G401.6 (cell line): Measurements from ENCODE around the gene RNF220.

ENCODE experiments used
- FAIRE-seq: peaks from 2 replicates; lab custom pipeline; 2012; peaks lifted over from hg19 to GRCh38; lab: Jason Lieb, UNC

RNF220 gene

DNA sequence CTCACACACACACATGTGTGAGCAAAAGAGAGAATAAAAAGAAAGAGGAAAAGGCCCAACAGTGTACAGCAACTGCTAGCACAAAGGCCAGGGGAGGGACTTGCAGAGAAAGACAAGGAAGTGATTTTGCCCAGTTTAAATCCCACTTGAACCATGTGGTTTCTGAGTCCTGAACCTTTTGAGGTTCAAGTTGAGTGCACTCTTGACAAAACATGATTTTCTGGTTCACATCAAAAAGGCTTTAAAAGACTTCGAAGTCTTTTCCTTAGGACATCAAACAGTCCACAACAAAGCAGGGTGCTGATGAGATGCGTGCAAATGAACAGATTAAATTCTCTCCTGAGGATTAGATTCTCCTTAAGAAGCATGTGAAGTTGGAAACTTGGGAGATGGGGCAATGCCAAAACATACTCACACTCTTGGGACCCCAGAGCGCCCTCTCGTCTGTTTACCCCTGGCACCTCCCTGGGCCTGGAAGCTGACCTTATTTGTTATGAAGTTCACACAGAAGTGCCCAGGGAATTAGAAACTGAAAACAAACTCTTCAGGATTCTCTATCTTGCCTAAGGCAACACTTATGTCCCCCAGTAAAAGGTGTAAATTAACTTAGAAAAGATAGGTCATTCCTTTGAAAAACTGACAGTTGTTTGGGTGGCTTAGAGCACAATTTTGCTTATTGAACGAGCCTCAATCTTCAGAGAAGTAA is 31.5 kb downstream of the RNF220 start:
- FAIRE-seq: no peak

DNA sequence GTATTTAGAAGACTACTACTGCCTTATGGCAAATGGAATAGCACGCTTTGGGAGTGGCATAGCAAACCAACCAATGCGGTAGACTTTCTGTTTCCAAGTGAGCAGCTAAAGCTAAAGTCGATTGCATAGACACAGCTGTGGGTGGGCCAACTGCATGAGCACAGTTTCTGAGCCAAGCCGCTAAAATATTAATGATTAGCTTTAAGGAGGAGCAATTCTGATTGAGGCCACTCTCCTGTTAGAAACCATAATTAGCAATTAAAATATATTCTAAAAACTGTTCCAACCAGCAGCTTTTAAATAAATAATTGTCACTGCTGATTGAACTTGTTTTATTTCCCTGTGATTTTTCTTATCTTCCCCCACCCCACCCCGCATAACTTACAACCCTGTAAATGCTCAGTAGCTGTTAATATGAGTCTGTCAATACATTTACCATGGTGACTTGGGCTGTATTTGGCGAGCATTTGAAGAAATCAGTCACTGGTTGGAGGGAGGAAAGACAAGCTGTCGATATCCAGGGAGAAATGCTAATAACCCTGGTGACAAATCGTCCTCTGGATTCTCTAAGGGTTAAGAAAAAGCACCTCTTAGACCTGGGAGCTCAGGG is 32.2 kb downstream of the RNF220 start:
- FAIRE-seq: no peak

DNA sequence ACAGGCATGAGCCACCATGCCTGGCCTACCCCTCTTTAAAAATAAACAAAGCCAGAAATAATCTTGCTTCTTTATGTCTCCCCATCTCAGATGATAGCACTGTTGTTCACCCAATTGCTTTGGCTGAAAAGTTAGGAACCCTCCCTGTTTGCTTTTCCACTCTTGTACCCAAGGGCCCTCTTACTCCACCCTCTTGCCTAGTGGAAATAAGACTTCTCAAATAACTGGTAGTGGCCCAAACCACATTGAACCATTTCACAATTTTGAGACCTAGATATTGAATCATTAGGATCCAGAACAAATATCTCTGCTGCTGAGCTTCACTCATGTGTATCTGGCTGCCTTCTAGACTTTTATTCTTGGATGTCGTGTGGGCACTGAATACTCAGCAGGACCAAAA is 37.7 kb downstream of the RNF220 start:
- no peak for FAIRE-seq

DNA sequence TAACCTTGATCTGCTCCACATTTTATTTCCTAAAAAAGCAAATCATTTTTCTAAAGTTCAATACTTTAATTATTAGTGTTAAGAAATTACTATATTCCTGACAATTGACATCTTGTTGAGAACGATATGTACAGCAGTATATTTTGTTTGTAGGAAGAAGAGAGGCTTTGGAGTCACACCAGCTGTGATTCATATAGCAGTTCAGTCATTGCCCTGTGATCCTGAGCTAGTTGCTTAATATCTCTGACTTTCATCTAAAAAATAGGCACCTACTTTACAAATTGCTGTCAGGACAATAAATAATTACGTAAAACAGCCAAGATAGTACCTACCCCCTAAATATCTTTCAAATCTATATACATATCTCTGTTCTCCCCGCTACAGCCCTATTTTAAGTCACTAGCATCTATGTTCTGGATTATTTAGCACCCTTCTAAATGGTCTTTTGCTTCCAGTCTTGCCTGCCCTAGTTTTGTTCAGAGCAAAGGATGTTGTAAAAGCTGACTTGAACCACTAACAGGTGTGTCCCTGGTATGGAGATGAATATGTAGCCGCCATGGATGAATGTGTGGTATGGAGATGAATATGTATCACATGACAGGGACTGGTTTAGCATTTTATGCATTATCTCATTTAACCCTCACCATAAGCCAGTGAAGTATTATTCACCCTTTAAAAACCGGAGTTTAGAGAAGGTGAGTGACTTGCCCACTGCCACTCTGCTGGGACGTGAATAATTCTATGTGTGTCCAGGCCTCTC is 42.2 kb downstream of the RNF220 start:
- FAIRE-seq: no peak

DNA sequence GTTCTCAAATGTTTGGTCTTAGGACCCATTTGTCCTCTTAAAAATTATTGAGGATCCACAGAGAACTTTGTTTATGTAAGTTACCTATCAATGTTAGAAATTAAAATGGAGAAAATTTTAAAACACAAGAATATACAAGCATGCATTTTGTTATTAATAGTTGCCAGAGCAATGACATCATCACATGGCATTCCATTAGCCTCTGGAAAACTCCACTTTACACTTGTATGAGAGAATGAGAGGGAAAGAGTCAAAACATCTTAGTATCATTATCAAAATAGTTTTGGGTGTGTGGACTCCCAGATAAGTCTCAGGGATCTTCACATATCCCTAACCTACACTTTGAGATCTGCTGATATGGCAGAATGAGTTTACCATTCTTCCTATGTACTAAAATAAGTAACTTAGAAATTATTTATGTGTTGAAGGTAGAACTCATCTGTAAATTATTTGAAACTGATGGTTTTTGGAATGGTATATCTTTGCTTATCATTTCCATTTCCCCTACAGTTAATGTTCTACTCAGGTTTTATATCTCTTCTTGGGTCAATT is 48.8 kb downstream of the RNF220 start:
- FAIRE-seq: no peak

DNA sequence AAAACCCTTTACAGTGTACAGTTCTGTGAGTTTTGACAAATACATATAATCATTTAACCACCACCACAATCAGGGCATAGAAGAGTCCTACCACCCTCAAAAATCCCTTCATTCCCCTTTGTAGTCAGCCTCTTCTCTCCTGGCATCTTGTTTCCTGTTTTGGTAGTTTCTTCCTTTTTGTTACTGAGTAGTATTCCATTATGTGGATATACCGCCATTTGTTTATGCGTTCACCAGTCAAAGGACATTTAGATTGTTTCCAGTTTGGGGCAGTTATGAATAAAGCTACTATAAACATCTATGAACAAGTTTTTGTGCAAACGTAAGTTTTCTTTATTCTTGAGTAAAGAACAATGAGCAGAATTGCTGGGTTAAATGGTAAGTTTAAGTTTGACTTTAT is 49.6 kb downstream of the RNF220 start:
- FAIRE-seq: no peak

DNA sequence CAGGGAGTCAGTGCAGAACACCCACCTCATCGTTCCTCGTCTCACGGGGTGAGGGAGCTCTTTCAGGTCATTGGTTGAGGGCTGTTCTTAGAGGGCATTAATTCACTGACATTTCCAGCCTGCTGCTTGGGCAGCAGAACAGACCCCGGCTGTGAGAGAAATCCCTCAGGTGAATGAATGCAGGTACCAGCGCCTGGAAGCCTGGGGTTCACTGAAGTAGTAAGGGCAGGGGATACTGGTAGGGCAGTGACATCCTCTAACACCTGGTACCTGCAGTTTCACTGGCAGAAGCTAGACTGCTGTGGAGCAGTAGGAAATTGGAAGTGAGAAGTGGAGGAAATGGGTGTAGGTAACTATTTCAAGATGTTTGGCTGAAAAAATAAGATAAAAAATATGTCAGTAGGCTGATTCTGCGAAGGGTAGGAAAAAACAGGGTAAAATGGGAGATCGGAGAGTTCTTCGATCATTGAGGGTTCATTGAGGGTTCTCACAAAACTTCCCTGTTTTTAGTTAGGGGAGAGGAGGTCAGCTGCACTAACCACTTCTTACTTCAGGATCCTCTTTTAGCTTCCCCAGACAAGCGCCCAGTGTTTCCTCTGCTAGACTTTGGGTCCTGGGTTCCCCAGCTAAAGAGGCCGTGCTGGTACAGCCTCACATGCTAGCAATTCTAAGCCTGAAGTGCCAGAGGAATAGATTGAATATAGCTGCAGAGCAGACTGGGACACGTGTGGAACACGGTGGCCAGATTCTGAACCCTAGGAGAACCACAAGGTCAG is 55.2 kb downstream of the RNF220 start:
- no peak for FAIRE-seq

DNA sequence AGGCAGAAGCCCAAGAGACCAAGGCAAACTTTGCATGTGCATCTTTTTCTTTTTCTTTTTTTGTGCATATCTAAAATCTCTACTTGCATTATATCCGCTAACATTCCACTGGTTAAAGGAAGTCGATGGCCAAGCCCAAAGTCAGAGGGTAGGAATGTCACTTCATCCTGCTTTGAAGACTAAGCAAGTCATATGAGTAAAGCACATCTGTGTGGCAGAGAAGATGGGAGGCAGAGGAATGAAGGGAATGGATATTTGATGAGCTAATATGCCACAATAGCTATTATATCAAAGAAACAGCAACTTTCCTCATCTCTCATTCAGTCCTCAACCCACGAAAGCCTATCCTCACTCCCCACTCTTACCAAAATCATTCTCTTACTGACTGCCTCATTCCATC is 59.3 kb downstream of the RNF220 start:
- no peak for FAIRE-seq

DNA sequence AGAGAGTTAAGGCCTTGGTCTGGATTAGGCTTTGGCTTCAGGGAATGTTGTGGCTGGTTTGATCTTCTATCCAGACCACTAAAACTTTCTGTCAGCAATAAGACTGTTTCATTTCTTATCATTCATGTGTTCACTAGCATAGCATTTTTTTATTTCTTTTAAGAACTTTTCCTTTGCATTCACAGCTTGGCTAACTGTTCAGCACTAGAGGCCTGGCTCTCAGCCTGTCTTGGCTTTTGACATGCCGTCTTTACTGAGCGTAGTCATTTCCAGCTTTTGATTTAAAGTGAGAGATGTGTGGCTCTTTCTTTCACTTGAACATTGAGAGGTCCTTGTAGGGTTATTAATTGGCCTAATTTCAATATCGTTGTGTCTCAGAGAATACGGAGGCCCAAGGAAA is 62.5 kb downstream of the RNF220 start:
- FAIRE-seq: no peak

DNA sequence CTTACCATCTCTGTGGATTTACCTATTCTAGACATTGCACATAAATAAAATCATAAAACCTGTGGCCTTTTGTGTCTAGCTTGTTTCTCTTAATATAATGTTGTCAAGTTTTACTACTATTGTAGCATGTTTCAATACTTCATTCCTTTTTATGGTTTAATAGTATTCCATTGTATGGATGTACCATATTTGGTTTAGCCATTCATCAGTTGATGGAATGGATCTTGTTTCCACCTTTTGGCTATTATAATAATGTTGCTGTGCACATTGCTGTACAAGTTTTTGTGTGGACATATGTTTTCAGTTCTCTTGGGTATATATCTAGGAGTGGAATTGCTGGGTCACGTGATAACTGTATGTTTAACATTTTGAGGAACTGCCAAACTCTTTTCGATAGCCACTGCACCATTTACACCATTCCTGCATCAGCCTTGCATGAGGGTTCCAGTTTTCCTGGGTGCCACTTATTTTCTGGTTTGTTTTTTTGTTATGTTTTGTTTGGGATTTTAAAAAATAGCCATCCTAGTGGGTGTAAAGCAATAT is 66.9 kb downstream of the RNF220 start:
- no peak for FAIRE-seq

DNA sequence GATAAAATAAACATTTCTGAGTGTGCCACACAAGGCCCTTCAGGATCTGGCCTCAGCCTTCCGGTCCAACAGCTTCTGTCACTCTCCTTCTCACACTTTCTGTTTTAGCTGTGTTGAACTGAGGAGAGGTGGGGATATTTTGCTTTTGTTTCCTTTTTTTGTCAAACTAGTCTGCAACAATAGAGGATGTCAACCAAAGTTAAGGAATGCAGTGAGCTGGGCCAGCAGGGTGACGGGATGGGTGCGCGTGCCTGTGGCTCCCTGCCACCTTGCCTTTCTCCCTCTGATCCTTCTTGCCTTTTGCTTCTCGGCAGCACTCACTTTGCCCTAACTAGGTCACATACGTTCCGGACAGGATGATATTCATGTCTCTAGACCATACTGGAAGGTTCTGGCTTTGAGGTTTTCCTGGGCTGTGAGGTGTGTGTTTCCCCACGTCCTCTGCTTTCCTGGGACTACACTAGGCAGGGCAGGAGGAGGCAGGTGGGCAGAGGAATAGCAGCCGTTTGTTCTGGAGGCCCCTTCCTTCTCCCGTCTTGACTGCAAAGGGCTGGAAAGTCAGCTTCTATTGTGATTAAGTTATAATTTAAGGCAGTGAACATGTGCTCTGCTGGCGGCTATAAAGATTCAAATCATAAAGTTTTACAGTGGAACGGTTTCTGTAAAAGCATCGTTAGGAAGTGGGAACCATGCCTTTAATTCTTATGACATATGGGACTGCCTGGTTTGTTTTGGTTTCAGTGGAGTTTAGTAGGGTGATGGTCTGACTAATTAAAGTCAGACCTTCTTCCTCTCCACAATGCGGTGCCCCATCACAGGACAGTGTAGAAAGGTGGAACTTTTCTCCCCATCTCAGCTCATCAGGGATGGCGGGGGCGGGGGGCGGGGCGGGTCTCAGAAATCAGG is 67.8 kb downstream of the RNF220 start:
- FAIRE-seq: no peak

DNA sequence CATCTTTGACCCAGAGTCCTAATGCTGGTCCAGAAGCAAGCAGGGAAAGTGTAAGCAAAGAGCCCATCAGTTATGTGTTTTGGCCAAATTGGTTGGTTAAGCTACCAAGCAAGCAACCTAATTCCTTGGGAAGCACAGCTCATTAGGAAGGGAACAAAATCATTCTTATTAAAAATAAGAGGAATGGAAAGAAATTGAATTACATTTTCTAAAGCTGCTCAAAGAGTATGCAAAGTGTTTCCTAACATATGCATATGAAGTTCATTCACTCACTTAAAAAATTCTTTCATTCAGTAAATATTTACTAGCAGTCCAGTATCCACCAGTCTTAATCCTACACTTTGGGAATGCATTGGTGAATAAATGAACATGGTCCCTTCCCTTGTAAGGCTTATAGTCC is 71.8 kb downstream of the RNF220 start:
- no peak for FAIRE-seq

DNA sequence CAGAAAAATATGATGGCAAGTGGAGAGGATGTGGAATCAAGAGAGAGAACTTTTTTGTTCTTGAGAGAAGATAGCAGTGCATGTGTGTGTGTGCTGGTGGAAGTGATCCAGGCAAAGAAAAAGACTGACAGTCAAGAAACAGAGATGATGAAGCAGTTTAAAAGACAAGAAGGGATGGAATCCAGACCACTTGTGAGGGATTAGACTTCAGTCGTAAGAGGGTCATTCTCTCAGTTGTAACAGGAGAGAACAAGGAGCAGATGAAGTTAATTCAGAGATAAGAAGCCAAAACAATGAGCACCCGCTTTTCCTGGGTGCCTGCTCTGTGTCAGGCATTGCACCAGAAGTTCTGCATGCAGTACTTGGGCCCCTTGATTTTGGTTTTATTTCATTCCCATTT is 76.6 kb downstream of the RNF220 start:
- FAIRE-seq: no peak

DNA sequence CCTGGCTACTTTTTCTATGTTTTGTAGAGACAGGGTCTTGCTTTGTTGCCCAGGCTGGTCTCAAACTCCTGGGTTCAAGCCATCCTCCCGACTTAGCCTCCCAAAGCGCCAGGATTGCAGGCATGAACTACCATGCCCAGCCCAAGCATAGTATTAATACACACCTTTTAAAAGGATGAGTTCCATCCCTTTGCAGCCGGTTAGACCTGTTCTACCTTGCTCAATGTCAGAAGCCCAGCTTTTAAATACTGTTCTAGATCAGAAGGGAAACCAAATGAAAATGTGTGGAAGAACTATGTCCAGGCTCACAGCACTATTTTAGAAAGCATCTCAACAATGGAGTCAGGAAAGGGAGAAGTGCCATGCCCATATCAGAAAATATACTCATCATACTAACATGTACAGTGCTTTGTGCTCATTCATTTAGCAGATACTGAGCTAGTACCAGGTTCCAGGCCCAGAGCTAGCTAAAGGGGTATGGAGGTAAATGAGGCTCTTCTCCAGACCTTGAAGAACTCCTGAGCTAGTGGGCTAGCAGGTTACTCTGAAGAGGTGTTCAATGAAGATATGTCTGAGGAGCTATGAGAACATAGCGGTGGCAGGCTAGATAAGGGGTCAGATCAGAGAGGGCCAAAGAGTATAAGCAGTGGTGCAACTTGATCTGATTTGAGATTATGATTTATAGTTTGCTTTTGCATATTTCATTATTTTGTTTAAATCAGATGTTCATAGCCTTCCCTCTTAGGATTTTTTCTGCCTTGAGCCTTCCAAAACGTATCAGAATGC is 78.2 kb downstream of the RNF220 start:
- no peak for FAIRE-seq

DNA sequence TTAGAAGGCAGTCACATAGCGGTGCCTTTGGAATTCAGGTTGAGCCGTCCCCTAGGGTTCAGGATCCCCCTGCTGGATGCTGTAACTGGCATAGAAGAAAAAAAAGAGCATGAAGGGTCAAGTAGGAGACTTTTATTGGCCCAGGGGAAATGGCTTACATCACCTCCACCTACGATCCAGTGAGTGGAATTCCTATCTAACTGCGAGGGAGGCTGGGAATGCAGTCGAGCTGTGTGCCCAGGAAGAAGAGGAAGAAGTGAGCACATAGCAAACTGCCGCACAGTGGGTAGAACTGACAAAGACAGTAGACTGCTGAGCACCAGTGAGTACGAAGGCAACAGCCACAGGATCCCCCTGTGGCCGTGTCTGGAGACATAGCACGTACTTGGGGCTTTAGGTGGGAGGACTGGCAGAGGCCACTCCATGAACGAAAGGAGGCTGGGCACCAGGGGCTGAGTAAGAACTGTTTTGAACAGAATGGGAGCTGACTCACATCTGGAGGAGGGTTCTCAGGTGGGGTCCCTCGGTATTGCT is 79.2 kb downstream of the RNF220 start:
- FAIRE-seq: no peak

DNA sequence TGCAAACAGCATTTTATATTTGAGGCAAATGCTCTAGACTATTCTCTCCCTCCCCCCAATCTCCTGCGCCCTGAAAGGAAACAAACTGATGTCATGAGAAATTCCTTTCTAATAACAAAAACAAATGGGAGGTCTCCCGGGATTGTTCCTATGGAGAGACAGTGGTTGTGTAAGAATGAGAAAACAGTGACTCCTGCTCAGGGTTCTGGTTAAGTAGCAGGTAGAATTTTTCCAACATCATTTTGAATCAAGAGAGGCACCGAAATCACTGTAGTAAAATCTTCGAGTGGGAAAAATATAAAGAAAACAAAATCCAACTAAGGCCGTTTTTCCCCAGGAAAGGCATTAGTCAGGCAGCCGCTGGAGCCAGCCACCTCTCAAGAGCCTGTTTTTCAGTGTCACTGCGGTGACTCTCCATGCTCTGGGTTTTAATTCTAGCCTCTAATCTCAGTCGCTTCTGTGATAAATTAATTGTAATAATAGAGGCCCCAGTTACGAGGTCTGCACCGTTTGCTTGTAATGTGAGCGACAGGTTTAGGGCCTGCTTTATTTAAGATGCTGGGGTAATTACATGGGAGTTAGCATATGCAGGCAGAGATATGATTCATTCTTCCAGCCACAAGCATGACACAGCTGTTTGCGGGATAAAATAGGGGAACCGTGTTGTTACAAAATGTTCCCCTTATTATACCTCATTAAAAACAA is 80.3 kb downstream of the RNF220 start:
- FAIRE-seq: no peak

DNA sequence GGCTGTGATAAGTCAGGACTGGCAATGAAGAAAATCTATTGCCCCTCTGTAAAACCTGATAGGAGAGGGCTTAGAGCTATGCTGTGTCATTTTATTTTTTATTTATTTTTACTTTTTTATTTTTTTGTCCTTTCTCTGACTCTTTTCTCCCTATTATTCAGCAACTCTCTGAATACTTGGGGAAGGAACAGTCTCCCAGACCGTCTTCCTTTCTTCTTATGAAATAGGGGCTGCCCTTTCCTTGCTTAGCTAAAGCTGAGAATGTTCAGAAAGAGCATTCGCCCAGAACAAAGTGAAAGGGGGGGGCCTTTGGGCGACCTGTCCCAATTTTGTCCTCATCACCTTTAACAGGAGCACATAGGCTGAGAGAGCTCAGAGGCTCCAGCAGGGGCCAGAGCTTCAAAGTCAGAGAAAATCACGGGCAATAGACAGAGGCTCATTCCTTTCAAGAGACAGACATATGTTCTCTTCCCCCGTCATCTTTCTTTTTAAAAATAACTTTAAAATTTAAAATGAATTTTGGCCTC is 80.9 kb downstream of the RNF220 start:
- FAIRE-seq: no peak

DNA sequence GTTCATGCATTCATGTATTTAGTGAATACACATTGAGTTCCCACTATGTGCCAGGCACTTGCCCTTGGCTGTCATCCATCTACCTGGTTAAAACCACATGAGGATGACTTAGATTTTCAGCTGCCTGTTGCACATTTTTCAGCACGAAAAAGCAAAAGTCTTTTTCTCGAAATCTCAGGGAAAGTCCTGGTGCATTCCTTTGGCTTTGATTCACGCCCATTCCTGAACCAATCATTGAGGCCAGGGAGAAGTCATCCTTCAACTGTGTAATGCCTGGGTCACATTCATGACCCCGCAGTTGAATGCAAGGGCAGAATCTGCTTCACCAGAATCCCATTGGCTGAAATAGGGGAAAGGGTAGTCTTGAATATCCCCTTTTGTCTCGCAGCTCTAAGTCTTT is 84.4 kb downstream of the RNF220 start:
- FAIRE-seq: no peak

DNA sequence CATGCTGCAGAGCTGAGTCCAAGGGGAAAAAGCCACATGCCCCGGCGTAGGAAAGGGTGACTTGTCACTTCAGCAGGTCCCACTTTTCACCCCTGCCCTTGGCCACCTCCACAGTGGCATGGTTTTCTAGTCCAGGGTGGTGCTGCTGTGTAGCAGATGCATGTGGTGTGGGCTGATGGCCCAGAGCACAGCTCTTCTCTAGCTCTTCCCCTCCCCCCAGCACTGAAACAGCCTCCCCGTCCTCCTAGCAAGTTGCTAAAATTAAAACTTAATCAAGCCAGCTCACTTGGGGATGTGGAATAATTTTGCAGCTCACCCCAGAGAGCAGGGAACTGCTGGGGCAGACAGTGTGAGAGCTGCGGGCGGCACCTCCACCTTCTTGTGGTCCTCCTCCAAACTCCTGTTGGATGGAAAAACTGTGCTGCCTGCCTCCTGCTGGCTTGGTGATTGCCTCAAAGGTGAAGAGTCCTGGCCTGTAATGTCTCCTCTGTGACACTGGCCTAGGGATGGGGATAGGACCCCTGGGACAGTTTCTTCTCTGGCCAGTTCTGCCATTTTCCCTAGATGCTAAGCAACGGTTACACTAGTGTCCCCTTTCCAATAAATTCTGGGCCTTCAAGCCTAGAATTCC is 91.6 kb downstream of the RNF220 start:
- no peak for FAIRE-seq
